Rectal smooth muscle tissue (tissue), 1 donor: Measurements from ENCODE around the gene MMADHC.

Experiments
- H3K27ac ChIP-seq: one replicate; pipeline ENCODE4 v1.7.0; 2013; ENCODE audit warnings: low read depth, low read length, inconsistent platforms
- H3K27me3 ChIP-seq: one replicate; pipeline ENCODE4 v1.7.0; 2013; ENCODE audit warnings: low read length; ENCODE audit not compliant: control insufficient read depth, insufficient read depth
- H3K36me3 ChIP-seq: one replicate; pipeline ENCODE4 v1.7.0; 2013; ENCODE audit warnings: low read length; ENCODE audit not compliant: control insufficient read depth, insufficient read depth
- H3K4me1 ChIP-seq: one replicate; pipeline ENCODE4 v1.7.0; 2013; ENCODE audit warnings: low read length; ENCODE audit not compliant: control insufficient read depth, insufficient read depth
- H3K4me3 ChIP-seq: one replicate; pipeline ENCODE4 v1.7.0; 2013; ENCODE audit warnings: low read length
- H3K9ac ChIP-seq: one replicate; pipeline ENCODE4 v1.7.0; 2013; ENCODE audit warnings: low read length

Gene MMADHC

GRCh38 chr2:149587220-149587949 is at the start of gene MMADHC:
Gene MMADHC, minus strand, starts transcription at chr2:149587775. Its CDS starts 678 bp downstream, at chr2:149587097.
- Histone ChIP-seq H3K9ac (peak within 1 kb of the TSS; percentile 99), H3K4me3 (peak within 1 kb of the TSS; percentile 100), H3K36me3 (no peaks in the 10 kb centered on the region), H3K4me1 (peaks cover 14% of the 10 kb centered on the region), H3K27me3 (no peaks in the 10 kb centered on the region), H3K27ac (peak within 1 kb of the TSS; percentile 98)

DNA sequence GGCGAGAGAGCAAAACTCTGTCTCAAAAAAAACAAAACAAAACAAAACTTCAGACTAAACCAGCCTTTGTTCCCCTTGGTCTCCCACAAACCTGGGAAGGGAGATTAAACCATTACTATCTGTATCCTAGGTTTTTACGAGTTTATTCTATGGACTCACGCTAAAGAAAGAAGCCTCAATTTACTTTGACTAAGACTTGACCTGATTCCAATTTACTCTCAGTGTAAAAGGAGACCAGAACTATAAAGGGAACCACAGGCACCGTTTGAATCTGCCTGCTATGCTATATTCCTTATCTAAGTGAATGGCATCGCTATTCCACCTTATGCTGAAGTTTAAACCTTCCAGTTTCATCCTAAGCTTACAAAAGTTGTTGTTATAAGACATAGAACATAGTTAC is 46.5 kb upstream of the MMADHC start:
- Histone ChIP-seq H3K4me1 (no peaks in the 10 kb centered on the region), H3K27ac (no peak overlapping the region), H3K4me3 (no peak overlapping the region), H3K36me3 (no peaks in the 10 kb centered on the region), H3K9ac (no peak overlapping the region), H3K27me3 (no peaks in the 10 kb centered on the region)

DNA sequence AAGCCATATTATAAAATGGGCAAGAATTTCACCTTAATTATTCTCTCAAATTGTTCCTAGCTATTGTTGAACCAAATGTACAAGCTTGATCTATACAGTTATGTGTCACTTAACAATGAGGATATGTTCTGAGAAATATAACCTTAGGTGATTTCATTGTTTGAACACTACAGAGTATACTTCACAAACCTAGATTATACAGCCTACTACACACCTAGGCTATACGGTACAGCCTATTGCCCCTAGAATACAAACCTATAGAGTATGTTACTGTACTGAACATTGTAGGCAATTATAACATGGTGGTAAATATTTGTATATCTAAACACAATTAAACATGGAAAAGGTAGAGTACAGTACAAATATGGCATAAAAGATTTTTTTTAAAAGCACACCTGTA is 42.9 kb upstream of the MMADHC start:
- Histone ChIP-seq H3K9ac (no peak overlapping the region), H3K27me3 (no peaks in the 10 kb centered on the region), H3K36me3 (no peaks in the 10 kb centered on the region), H3K4me3 (no peak overlapping the region), H3K4me1 (no peaks in the 10 kb centered on the region), H3K27ac (no peak overlapping the region)

DNA sequence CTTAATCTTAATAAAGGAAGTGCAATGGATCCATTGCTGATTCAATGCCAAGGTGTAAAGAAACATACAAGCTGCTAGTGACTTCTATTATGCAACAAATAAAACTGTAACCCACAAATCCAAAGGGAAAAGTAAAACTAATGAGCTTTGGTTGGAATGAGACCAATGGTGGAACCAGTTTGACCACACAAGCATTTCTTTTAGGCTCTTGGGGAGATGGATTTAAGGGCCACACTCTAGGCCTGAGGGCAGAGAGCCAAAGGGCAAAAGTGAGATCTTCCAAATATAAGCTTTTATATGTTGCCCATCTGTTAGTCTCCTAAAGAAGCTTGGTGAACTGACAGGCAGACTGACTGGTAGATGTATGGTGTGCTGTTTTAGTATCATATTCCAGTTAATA is 41.5 kb upstream of the MMADHC start:
- H3K27me3 ChIP-seq: no peaks in the 10 kb centered on the region
- no peaks in the 10 kb centered on the region for H3K4me1 ChIP-seq
- H3K4me3 ChIP-seq: no peak overlapping the region
- no peaks in the 10 kb centered on the region for H3K36me3 ChIP-seq
- no peak overlapping the region for H3K27ac ChIP-seq
- H3K9ac ChIP-seq: no peak overlapping the region

GRCh38 chr2:149627111-149627801 is 39.7 kb upstream of the MMADHC start:
- no peaks in the 10 kb centered on the region for H3K36me3 ChIP-seq
- no peaks in the 10 kb centered on the region for H3K4me1 ChIP-seq
- H3K9ac ChIP-seq: no peak overlapping the region
- H3K27me3 ChIP-seq: no peaks in the 10 kb centered on the region
- H3K4me3 ChIP-seq: no peak overlapping the region
- H3K27ac ChIP-seq: no peak overlapping the region

DNA sequence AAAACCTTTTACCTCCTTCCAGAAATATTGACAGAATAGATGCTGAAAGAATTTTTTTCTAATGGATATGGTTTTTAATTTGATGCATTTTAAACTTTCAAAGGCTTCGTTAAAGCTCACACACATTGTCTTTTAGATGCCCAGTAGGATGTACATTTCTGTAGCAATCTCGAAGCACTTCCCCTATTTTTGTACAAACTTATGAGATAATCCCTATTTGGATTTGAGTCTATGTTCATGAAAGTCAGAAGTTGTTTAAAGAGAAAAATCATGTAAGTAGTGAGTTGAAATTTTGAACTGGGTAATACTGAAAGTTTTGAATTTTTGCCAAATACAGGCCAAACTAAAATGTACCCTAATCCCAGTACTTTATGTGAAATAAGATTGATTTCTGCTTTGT is 38.1 kb upstream of the MMADHC start:
- H3K4me3 ChIP-seq: no peak overlapping the region
- H3K27me3 ChIP-seq: no peaks in the 10 kb centered on the region
- no peaks in the 10 kb centered on the region for H3K4me1 ChIP-seq
- H3K36me3 ChIP-seq: no peaks in the 10 kb centered on the region
- H3K27ac ChIP-seq: no peak overlapping the region
- H3K9ac ChIP-seq: no peak overlapping the region

GRCh38 chr2:149625271-149625670 is 37.7 kb upstream of the MMADHC start:
- H3K9ac ChIP-seq: no peak overlapping the region
- H3K4me1 ChIP-seq: no peaks in the 10 kb centered on the region
- H3K27ac ChIP-seq: no peak overlapping the region
- H3K4me3 ChIP-seq: no peak overlapping the region
- H3K27me3 ChIP-seq: no peaks in the 10 kb centered on the region
- no peaks in the 10 kb centered on the region for H3K36me3 ChIP-seq

DNA sequence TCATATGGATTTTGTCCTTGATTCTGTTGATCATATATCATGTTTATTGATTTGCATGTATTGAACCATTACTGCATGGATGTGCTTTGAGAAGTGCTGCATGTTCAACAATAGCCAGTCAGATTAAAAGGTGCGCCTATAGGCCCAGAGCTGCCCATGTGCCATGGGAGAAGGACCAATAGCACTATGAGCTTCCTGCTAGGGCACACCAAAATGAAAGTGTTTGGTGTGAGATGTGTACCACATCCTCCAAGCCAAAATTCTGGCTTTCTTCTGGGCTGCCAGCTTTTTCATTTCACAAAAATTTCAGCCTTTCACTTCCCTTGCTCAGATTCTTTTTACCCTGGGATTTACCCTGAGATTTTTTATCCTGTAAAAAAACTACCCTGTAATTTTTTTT is 34.8 kb upstream of the MMADHC start:
- Histone ChIP-seq H3K27me3 (no peaks in the 10 kb centered on the region), H3K27ac (no peak overlapping the region), H3K36me3 (no peaks in the 10 kb centered on the region)

GRCh38 chr2:149617476-149617875 is 29.9 kb upstream of the MMADHC start:
- Histone ChIP-seq H3K27me3 (no peaks in the 10 kb centered on the region), H3K4me3 (no peak overlapping the region), H3K36me3 (no peaks in the 10 kb centered on the region), H3K9ac (no peak overlapping the region), H3K27ac (no peak overlapping the region), H3K4me1 (no peaks in the 10 kb centered on the region)

More for the DNA sequence above, 34.8 kb upstream of the MMADHC start:
- Histone ChIP-seq H3K4me3 (no peak overlapping the region), H3K9ac (no peak overlapping the region), H3K4me1 (no peaks in the 10 kb centered on the region)

GRCh38 chr2:149616681-149617456 is 29.3 kb upstream of the MMADHC start:
- H3K9ac ChIP-seq: no peak overlapping the region
- H3K27me3 ChIP-seq: no peaks in the 10 kb centered on the region
- no peaks in the 10 kb centered on the region for H3K36me3 ChIP-seq
- H3K4me3 ChIP-seq: no peak overlapping the region
- no peak overlapping the region for H3K27ac ChIP-seq
- no peaks in the 10 kb centered on the region for H3K4me1 ChIP-seq

DNA sequence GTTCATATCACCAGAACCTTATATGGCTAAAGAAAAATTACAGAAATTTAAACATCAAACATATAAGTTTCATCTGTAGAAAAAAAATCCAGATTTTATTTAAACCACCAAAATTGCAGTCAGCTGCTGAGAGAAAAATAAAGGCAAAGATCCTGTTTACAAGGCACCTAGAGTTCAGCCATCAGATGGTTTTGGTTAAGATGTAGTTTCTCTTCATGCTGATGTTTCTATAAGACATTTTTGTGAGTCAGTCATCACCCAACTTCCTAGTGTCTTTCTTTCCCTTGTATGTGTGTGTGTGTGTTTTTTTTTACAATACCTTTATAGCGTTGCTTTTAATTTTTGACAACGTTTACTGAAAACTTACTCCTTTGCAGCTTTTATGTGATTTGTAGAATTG is 26.1 kb upstream of the MMADHC start:
- Histone ChIP-seq H3K36me3 (no peaks in the 10 kb centered on the region), H3K9ac (no peak overlapping the region), H3K4me1 (no peaks in the 10 kb centered on the region), H3K27ac (no peak overlapping the region), H3K4me3 (no peak overlapping the region), H3K27me3 (no peaks in the 10 kb centered on the region)

- Histone ChIP-seq H3K27ac (no peak overlapping the region), H3K4me3 (no peak overlapping the region), H3K36me3 (no peaks in the 10 kb centered on the region), H3K27me3 (no peaks in the 10 kb centered on the region), H3K9ac (no peak overlapping the region), H3K4me1 (no peaks in the 10 kb centered on the region)
Observed at GRCh38 chr2:149612122-149612521, 24.5 kb upstream of the MMADHC start.
